Adrenal gland (tissue), 12 donors: ENCODE results near the gene SCAI. TPM values are rescaled to one million over a fixed set of nuclear protein-coding genes. Genes with fewer than 3 reads are reported as not detected.

ENCODE experiments used
- DNase-seq, 7 donors: peaks; one replicate each; pipeline ENCODE4 v3.0.0-alpha.2; 2019 to 2020
- H3K27ac ChIP-seq, 5 donors: fragments of 200-600 bp; sonication (generic) in 4 of 5; 1 replicate in 3 of 5; 2 replicates in 2 of 5; pipeline versions ENCODE4 v1.5.1 to v1.8.0; 2016 to 2020; ENCODE audit warnings: mild to moderate bottlenecking in 1 of 5
- H3K27me3 ChIP-seq: fragments of 200-600 bp; 2 replicates; pipeline ENCODE4 v1.8.0; 2021
- H3K36me3 ChIP-seq, 2 donors: fragments of 200-600 bp; replicated peaks in 1 of 2; 1 replicate in 1 of 2; 2 replicates in 1 of 2; pipeline versions ENCODE4 v1.5.1 to v1.8.0; 2018 to 2022
- H3K4me1 ChIP-seq, 2 donors: fragments of 200-600 bp; replicated peaks in 1 of 2; 1 replicate in 1 of 2; 2 replicates in 1 of 2; pipeline versions ENCODE4 v1.5.1 to v1.8.0; 2018 to 2021
- H3K4me3 ChIP-seq, 4 donors: fragments of 200-600 bp; sonication (generic) in 3 of 4; one replicate each; pipeline ENCODE4 v1.5.1; 2016 to 2018
- H3K9me3 ChIP-seq, 3 donors: fragments of 200-600 bp; sonication (generic) in 1 of 3; replicated peaks in 1 of 3; 1 replicate in 2 of 3; 2 replicates in 1 of 3; pipeline versions ENCODE4 v1.5.1 to v1.8.0; 2016 to 2021
- CTCF ChIP-seq, 6 experiments: fragments of 450-650 bp in 4 of 6; fragments of 200-600 bp in 2 of 6; sonication (generic) in 1 of 6; IDR thresholded peaks; 1 replicate in 5 of 6; 2 replicates in 1 of 6; pipeline versions ENCODE4 v1.5.1 to v1.8.0; 2016 to 2021; ENCODE audit warnings: antibody characterized with exemption in 6 of 6, mild to moderate bottlenecking in 2 of 6, moderate library complexity in 1 of 6
- POLR2A ChIP-seq, 2 donors: fragments of 450-650 bp; IDR thresholded peaks; one replicate each; pipeline ENCODE4 v1.6.1; 2017; ENCODE audit warnings: antibody characterized with exemption in 2 of 2, mild to moderate bottlenecking in 2 of 2, moderate library complexity in 1 of 2
- WGBS, 4 donors: extraction: QIAGEN DNeasy Blood & Tissue Kit in 2 of 4; methylation state at CpG; one replicate each; pipeline versions ENCODE4 v1.1.5 to v1.1.7; 2013 to 2017; 5-methylcytosine and 5-hydroxymethylcytosine counted together
- intact Hi-C, 2 donors: fragments of 100-400 bp; cut with DNase I; formaldehyde crosslinking; loops; one replicate each; pipeline versions ENCODE4 v1.14.1 to v1.15.0; 2022 to 2023
- polyA plus RNA-seq, 3 donors: library from polyadenylated mRNA; stranded (reverse); fragments of 200-250 nt in 2 of 3; fragments of 350-450 nt in 1 of 3; fragmentation: Illumina TruSeq in 1 of 3; extraction: RNeasy Lipid Tissue Mini Kit (QIAGEN cat#74804) in 1 of 3; gene quantifications; one replicate each; pipeline ENCODE4 v1.2.3, GENCODE V29; 2013 to 2014
- total RNA-seq, 9 donors: library from RNA; depleted of rRNA in 4 of 9; stranded (reverse); fragments of >200 nt in 4 of 9; fragments of 120-200 nt in 1 of 9; fragmentation: NEBNext Ultra II Directional in 1 of 9; extraction: Animal tissue kit (Norgen Biotek cat#: 25700) in 1 of 9; gene quantifications; one replicate each; pipeline versions ENCODE4 v1.1.0 to v1.2.4, GENCODE V29; 2013 to 2023
- donor health status: healthy with polysubstance abuse.
- donor health status: Bipolar disorder and iron deficiency.
- donor health status: DM: yes; HTN: yes; CAD: no.
- donor health status: DM: no; HTN: no; CAD: no.
- donor health status: DM: no; HTN: no; CAD: no.
- donor health status: DM: yes; HTN: yes; CAD: no.

Gene SCAI
- total and polyA plus RNA-seq, 12 donors: 1.4 to 19.6 (median 9.2) TPM

DNA sequence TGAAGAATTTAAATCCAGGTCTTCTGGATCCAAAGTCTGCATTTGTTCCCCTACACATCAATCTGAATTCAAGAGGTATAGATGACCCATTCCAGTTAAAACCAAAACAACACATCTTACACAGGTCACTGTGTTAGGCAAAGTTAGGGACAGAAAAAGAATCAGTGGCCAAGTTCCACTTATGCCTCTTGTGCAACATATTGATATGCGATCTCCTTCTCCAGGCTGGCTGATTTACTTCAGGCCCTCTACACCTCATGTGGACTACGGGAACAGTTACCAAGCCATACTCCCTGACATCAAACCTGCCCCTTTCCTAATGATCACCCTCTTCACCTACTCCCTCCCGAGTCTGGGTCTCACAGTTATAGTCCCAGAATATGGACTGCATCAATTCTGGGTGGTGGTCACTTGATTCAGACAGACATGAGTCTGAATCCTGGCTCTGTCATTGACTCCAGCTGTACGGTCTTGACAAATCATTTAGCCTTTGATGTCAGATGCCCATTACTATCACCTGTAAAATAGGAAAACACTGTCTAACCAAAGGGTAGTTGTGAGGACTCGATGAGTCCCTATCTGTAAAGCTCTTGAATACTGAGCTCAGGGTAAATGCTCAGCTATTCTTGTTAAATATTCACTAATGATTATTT lies 228.4 kb downstream of the SCAI start:
- H3K36me3 ChIP-seq: peaks cover 0 to 67% of the 10 kb centered on the region in 2 donors
- no peaks in the 10 kb centered on the region for H3K27me3 ChIP-seq
- intact Hi-C loops: no loop called here
- H3K4me3 ChIP-seq: no peak overlapping the region
- no peak for DNase-seq
- H3K27ac ChIP-seq: no peak overlapping the region
- H3K4me1 ChIP-seq: no peaks in the 10 kb centered on the region
- TF ChIP-seq POLR2A (IDR thresholded peaks at IDR 0.05) (no peak), CTCF (IDR thresholded peaks at IDR 0.05) (no peak)
- WGBS, 4 donors: 89 to 97% (median 95%) methylated on average over 5 of the region's 5 CpGs
- H3K9me3 ChIP-seq: no peaks in the 10 kb centered on the region

DNA sequence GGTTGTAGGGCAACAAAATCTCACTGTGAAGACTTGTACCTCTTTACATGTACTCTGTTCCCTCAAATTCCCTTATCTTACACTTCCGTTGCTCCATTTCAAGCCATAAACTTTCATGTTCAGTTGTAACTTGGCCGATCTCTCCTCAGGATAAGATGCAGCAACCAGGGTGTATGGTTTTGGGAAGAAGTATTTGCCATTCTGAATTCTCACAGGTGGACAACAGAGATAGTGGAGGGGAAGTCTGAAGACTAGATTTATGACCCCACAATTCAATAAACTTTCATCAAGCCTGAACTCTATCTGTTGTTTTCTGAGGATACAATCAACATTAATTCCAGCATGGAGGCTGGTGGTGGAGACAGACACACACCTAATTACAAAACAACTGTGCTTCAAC lies 229.9 kb downstream of the SCAI start:
- Histone ChIP-seq H3K9me3 (no peaks in the 10 kb centered on the region), H3K4me1 (no peaks in the 10 kb centered on the region), H3K27ac (no peak overlapping the region), H3K4me3 (no peak overlapping the region), H3K27me3 (no peaks in the 10 kb centered on the region), H3K36me3 (peaks cover 0 to 54% of the 10 kb centered on the region in 2 donors)
- 96 to 98% (median 98%) methylated on average over 2 of the region's 2 CpGs for WGBS, 4 donors
- no peak for DNase-seq
- TF ChIP-seq POLR2A (IDR thresholded peaks at IDR 0.05) (no peak), CTCF (IDR thresholded peaks at IDR 0.05) (no peak)
- intact Hi-C loops: no loop called here

DNA sequence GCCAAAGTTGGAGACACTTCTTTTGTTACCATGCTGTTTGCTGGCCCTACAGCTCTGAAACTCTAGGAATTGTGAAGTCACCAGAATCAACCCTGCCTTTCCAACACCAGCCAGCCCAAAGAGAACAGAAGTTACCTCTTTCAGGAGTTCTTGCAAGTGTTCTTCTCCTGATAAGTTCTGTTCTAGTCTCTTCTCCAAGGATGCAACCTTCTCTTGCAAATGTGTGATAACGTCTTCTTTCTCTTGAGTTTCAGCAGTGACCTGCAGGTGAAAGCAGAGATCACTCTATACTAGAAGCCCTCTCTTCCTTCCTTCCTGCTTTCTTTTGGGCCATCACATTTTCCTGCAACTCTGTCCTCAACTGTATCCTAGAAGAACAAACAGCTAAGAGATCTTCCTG lies 231.6 kb downstream of the SCAI start:
- H3K9me3 ChIP-seq: no peaks in the 10 kb centered on the region
- no peak overlapping the region for H3K27ac ChIP-seq
- H3K4me1 ChIP-seq: no peaks in the 10 kb centered on the region
- WGBS, 4 donors: 80 to 95% (median 90%) methylated on average over 1 of the region's 1 CpG
- intact Hi-C loops: no loop called here
- H3K27me3 ChIP-seq: no peaks in the 10 kb centered on the region
- TF ChIP-seq POLR2A (IDR thresholded peaks at IDR 0.05) (no peak), CTCF (IDR thresholded peaks at IDR 0.05) (no peak)
- no peak for DNase-seq
- H3K4me3 ChIP-seq: no peak overlapping the region
- H3K36me3 ChIP-seq: peaks cover 0 to 55% of the 10 kb centered on the region in 2 donors

DNA sequence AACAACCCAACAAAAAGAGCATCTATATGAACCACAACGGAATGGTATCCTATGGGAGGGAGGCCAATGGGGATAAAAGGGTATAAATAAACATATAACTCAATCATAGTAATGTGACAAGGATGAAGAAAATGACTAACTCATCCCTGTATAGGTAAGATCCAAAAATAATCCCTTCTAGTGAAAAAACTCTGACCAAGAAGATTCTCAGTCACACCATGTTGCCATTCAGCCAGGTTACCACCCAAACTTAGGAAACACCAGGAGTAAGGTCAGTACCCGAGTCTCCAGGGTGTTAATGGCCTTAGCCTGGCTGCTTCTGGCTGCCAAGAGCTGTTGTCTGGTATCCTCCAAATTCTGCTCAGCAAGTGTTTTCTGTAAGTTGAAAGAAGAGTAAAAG lies 235.2 kb downstream of the SCAI start:
- intact Hi-C loops: no loop called here
- Histone ChIP-seq H3K4me1 (no peaks in the 10 kb centered on the region), H3K36me3 (peaks cover 0 to 60% of the 10 kb centered on the region in 2 donors), H3K9me3 (no peaks in the 10 kb centered on the region), H3K27me3 (no peaks in the 10 kb centered on the region), H3K4me3 (no peak overlapping the region), H3K27ac (no peak overlapping the region)
- 64 to 84% (median 66%) methylated on average over 2 of the region's 2 CpGs for WGBS, 4 donors
- DNase-seq: no peak
- TF ChIP-seq CTCF (IDR thresholded peaks at IDR 0.05) (no peak), POLR2A (IDR thresholded peaks at IDR 0.05) (no peak)
